ENCODE measurements around the gene CGB7.
A peak's percentile ranks its signal among the peaks of the same experiment; 100 is the strongest.
"Not testable (repeated sequence)": the region's sequence is repeated elsewhere in the genome, so short reads cannot be mapped to it uniquely, and the experiment has no call there.

The CGB7 gene

GRCh38 chr19:49065905-49066512, 8.5 kb upstream of the CGB7 start:
- peaks cover 0 to 2% of the 10 kb centered on the region in 2 donors for H3K4me1 Mint-ChIP-seq (ENCODE audit: low read depth in 2 of 2)
- no peaks in the 10 kb centered on the region for H3K9me3 Mint-ChIP-seq
- H3K27ac Mint-ChIP-seq: no peak overlapping the region
- no peak for ATAC-seq (replicated peaks)
- no peaks in the 10 kb centered on the region for H3K36me3 Mint-ChIP-seq (ENCODE audit: insufficient read depth)
- H3K27me3 Mint-ChIP-seq: peaks cover 75 to 88% of the 10 kb centered on the region in 2 donors
- DNase-seq: no peak
- H3K4me3 Mint-ChIP-seq: no peak overlapping the region

- Mint-ChIP-seq H3K4me1 (ENCODE audit: low read depth in 2 of 2) (peaks cover 0 to 2% of the 10 kb centered on the region in 2 donors), H3K36me3 (ENCODE audit: insufficient read depth) (peaks cover 3% of the 10 kb centered on the region), H3K4me3 (peak within 1 kb of the TSS in 1 of 2 donors; percentile 44), H3K9me3 (no peaks in the 10 kb centered on the region), H3K27me3 (peaks cover 71 to 88% of the 10 kb centered on the region in 2 donors), H3K27ac (no peak within 1 kb of the TSS)
- DNase-seq (no peak), ATAC-seq (replicated peaks) (no peak)
Observed at GRCh38 chr19:49064768-49065611, 7.4 kb upstream of the CGB7 start, which contains the start of gene NTF4. Gene NTF4 (minus strand): TSS chr19:49064818. CDS start chr19:49061997, 2,821 bp downstream.

GRCh38 chr19:49064029-49064629, 6.6 kb upstream of the CGB7 start:
- Mint-ChIP-seq H3K27me3 (peaks cover 67 to 83% of the 10 kb centered on the region in 2 donors), H3K27ac (no peak overlapping the region), H3K36me3 (ENCODE audit: insufficient read depth) (peaks cover 3% of the 10 kb centered on the region), H3K4me1 (ENCODE audit: low read depth in 2 of 2) (peaks cover 0 to 2% of the 10 kb centered on the region in 2 donors), H3K9me3 (no peaks in the 10 kb centered on the region), H3K4me3 (no peak overlapping the region)
- ATAC-seq (replicated peaks) (no peak), DNase-seq (no peak)

GRCh38 chr19:49061445-49061844, 3.9 kb upstream of the CGB7 start:
- H3K4me3 Mint-ChIP-seq: no peak overlapping the region
- peaks cover 18 to 21% of the 10 kb centered on the region in 2 donors for H3K4me1 Mint-ChIP-seq (ENCODE audit: low read depth in 2 of 2)
- DNase-seq (no peak), ATAC-seq (replicated peaks) (no peak)
- no peaks in the 10 kb centered on the region for H3K9me3 Mint-ChIP-seq
- peaks cover 6% of the 10 kb centered on the region for H3K36me3 Mint-ChIP-seq (ENCODE audit: insufficient read depth)
- peaks cover 73 to 83% of the 10 kb centered on the region in 2 donors for H3K27me3 Mint-ChIP-seq
- H3K27ac Mint-ChIP-seq: no peak overlapping the region

GRCh38 chr19:49061000-49061399, 3.5 kb upstream of the CGB7 start:
- Mint-ChIP-seq H3K27me3 (peaks cover 69 to 81% of the 10 kb centered on the region in 2 donors), H3K4me1 (ENCODE audit: low read depth in 2 of 2) (peaks cover 18 to 26% of the 10 kb centered on the region in 2 donors), H3K36me3 (ENCODE audit: insufficient read depth) (peaks cover 6% of the 10 kb centered on the region), H3K27ac (no peak overlapping the region), H3K9me3 (no peaks in the 10 kb centered on the region), H3K4me3 (no peak overlapping the region)
- no peak for ATAC-seq (replicated peaks)
- no peak for DNase-seq

GRCh38 chr19:49059053-49059452, 1.5 kb upstream of the CGB7 start:
- Mint-ChIP-seq H3K4me1 (ENCODE audit: low read depth in 2 of 2) (peaks cover 18 to 27% of the 10 kb centered on the region in 2 donors), H3K4me3 (no peak overlapping the region), H3K36me3 (ENCODE audit: insufficient read depth) (peaks cover 10% of the 10 kb centered on the region), H3K27me3 (peaks cover 55 to 64% of the 10 kb centered on the region in 2 donors), H3K9me3 (no peaks in the 10 kb centered on the region), H3K27ac (no peak overlapping the region)
- DNase-seq (no peak), ATAC-seq (replicated peaks) (no peak)

- H3K36me3 Mint-ChIP-seq (ENCODE audit: insufficient read depth): peaks cover 10% of the 10 kb centered on the region
- peak overlapping the region; percentile 84 to 87 for H3K4me3 Mint-ChIP-seq
- ATAC-seq (replicated peaks) (no peak), DNase-seq (no peak)
- H3K4me1 Mint-ChIP-seq (ENCODE audit: low read depth in 2 of 2): peaks cover 18 to 27% of the 10 kb centered on the region in 2 donors
- no peaks in the 10 kb centered on the region for H3K9me3 Mint-ChIP-seq
- H3K27ac Mint-ChIP-seq: no peak overlapping the region
- H3K27me3 Mint-ChIP-seq: peaks cover 50 to 59% of the 10 kb centered on the region in 2 donors
Observed at GRCh38 chr19:49058562-49058961, 1.0 kb upstream of the CGB7 start.

- not testable (repeated sequence) for ATAC-seq (replicated peaks); H3K9me3 Mint-ChIP-seq; H3K36me3 Mint-ChIP-seq (ENCODE audit: insufficient read depth); DNase-seq
- Mint-ChIP-seq H3K4me3 (peak overlapping the region; percentile 84 to 87), H3K27ac (peak overlapping the region; percentile 50 to 89), H3K27me3 (peaks cover 46 to 53% of the 10 kb centered on the region in 2 donors), H3K4me1 (ENCODE audit: low read depth in 2 of 2) (peaks cover 18 to 27% of the 10 kb centered on the region in 2 donors)
Observed at GRCh38 chr19:49056902-49057596, 500 bp downstream of the CGB7 start.

GRCh38 chr19:49056101-49056901, 1.2 kb downstream of the CGB7 start:
- peak; percentile 74 for ATAC-seq (replicated peaks)
- Mint-ChIP-seq H3K27me3 (peaks cover 41 to 46% of the 10 kb centered on the region in 2 donors), H3K36me3 (ENCODE audit: insufficient read depth) (peaks cover 10% of the 10 kb centered on the region), H3K4me3 (peak overlapping the region; percentile 84 to 87), H3K4me1 (ENCODE audit: low read depth in 2 of 2) (peaks cover 18 to 27% of the 10 kb centered on the region in 2 donors), H3K27ac (peak overlapping the region; percentile 50 to 59), H3K9me3 (no peaks in the 10 kb centered on the region)
- DNase-seq: peak; percentile 44 to 49 (median 45)

GRCh38 chr19:49050376-49051033, 7.0 kb downstream of the CGB7 start:
- H3K4me3 Mint-ChIP-seq; H3K4me1 Mint-ChIP-seq (ENCODE audit: low read depth in 2 of 2); DNase-seq; H3K9me3 Mint-ChIP-seq; ATAC-seq (replicated peaks); H3K36me3 Mint-ChIP-seq (ENCODE audit: insufficient read depth); H3K27me3 Mint-ChIP-seq; H3K27ac Mint-ChIP-seq: not testable (repeated sequence)

- not testable (repeated sequence) for H3K9me3 Mint-ChIP-seq, H3K4me3 Mint-ChIP-seq
Observed at GRCh38 chr19:49049834-49050233, 7.7 kb downstream of the CGB7 start.

GRCh38 chr19:49049011-49049410, 8.5 kb downstream of the CGB7 start, which contains the start of gene CGB8:
Gene CGB8 (minus strand): TSS chr19:49049111. CDS start chr19:49048739, 372 bp downstream.
- not testable (repeated sequence) for H3K4me3 Mint-ChIP-seq; H3K27me3 Mint-ChIP-seq; DNase-seq; H3K4me1 Mint-ChIP-seq (ENCODE audit: low read depth in 2 of 2); H3K9me3 Mint-ChIP-seq; ATAC-seq (replicated peaks); H3K27ac Mint-ChIP-seq; H3K36me3 Mint-ChIP-seq (ENCODE audit: insufficient read depth)

More at GRCh38 chr19:49049834-49050233, 7.7 kb downstream of the CGB7 start:
- H3K36me3 Mint-ChIP-seq (ENCODE audit: insufficient read depth); H3K27ac Mint-ChIP-seq; H3K4me1 Mint-ChIP-seq (ENCODE audit: low read depth in 2 of 2); ATAC-seq (replicated peaks); DNase-seq; H3K27me3 Mint-ChIP-seq: not testable (repeated sequence)

Data from effector memory CD8-positive, alpha-beta T cell (primary cell).